HG03378 (cell line): ENCODE data around the gene STON2.
A peak's percentile ranks its signal among the peaks of the same experiment; 100 is the strongest.
"Not testable (repeated sequence)": the region's sequence is repeated elsewhere in the genome, so short reads cannot be mapped to it uniquely, and the experiment has no call there.

Experiments
- ATAC-seq: cut with Tn5 transposase; IDR thresholded peaks from one replicate; pipeline ENCODE4 v1.9.1; 2021; ENCODE audit warnings: mild to moderate bottlenecking, moderate library complexity; ENCODE audit not compliant: unreplicated experiment

The STON2 gene

DNA sequence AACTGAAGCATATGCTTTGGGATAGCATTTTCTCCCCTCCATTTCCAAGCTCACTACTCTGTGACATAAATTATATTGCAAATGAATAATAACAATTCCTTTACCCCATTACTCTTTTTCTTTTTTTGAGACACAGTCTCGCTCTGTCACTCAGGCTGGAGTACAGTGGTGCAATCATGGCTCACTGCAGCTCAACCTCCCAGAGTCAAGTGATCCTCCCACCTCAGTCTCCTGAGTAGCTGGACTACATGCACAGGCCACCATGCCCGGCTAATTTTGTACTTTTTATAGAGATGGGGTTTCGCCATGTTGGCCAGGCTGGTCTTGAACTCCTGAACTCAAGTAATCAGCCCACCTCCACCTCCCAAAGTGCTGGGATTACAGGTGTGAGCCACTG, 130.1 kb downstream of the STON2 start:
- ATAC-seq: no peak

DNA sequence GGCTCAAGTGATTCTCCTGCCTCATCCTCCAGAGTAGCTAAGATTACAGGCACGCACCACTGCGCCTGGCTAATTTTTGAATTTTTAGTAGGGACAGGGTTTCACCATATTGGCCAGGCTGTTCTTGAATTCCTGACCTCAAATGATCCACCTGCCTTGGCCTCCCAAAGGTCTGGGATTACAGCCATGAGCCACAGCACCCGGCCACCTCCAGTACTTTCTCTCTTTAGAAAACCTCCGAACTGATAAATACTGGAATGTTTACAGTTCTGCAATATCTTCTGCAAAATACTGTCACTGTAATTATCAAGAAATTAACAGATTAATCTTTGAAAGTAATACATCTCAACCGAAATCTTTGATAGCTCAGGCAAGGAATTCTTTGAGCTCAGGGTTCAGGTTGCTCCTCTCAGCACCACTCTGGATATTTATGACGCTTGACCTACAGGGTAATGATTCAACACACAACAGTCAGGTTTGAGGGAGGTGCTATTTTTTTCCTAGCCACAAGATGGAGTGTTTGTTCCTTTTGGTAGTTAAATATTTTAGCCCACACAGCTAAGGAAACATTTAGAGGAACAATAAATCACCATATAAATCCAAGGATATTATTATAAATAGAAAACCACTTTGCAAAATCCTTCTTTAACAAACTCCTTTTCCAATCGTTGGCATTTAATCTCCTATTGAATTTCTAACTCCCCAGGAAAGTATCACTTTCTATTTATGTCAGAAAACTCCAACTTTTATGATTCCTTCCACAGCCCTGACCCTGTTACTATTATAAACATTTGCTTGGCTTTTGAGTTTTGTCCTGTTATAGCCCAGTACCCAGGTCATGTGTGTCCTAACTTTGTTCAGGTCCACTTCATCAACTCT, 130.8 kb downstream of the STON2 start:
- peak; percentile 83 for ATAC-seq

- ATAC-seq: no peak
These were observed 132.1 kb downstream of the STON2 start for GRCh38 chr14:81268016-81268416.

GRCh38 chr14:81265636-81266169, 134.4 kb downstream of the STON2 start:
- ATAC-seq: no peak

GRCh38 chr14:81264671-81265070, 135.5 kb downstream of the STON2 start:
- ATAC-seq: no peak

DNA sequence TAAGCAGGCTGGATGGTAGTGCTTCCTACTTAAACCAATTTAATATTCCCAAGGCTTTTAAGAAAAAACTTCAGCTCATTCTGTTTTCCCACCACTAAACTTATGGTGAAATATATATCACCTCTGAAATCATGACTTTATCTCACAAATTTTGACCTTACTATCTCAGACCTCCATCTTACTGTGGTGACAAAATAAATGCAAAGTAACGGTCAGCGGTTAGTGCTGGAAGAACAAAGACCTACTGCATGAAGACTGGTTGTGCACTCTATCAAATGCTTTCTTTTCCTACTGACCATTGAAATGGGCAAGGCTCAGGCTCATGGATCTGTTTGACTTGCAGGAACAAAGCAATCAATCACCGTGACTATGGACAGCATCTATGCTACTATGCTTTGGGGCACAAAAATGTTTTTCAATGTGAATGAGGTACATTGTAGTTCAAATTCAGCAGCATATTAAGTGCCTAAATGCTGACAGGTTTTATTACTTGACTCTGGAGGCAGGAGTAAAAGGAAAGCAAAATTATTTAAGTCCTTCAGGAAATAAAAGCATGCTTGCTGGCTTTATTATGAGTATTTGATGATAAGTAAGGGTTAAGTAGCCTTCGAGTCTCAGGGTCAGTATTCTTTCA, 136.2 kb downstream of the STON2 start:
- ATAC-seq: no peak

DNA sequence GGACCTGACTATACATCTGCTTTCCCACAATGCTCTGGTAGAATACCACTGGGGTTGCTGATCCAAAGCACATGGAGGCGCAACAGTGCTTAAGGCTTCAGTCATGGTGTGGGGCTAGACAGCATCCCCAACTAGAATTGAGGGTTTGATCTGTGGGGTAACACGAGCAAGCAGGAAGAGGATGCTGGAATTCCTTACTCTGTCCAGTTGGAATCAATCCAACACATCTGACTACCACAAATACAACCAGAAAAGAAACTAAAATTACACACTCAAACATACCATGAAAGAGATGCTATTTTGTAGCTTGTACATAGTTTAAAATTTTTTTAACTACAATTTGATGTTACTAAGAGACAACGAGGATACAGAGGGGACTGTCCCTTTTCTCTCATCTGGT, 138.9 kb downstream of the STON2 start:
- no peak for ATAC-seq

DNA sequence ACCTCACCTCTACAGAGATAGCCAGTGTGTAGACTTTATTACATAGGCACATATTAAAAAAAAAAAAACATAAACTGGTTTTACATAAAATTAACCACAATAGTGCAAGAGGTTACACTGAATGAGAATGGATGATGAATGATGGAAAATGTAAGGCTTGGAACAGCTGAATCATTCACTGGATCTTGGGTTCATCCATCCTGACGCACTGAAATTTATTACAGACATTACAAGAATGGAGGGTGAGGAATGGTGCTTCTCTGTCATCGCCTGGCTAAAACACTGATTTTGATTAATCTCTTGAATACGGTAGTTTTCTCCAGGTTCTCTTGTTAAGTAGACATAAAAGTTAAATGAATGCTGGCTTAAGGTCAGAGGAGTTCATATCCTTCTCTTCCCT, 139.4 kb downstream of the STON2 start:
- no peak for ATAC-seq

- peak; percentile 75 for ATAC-seq
These were observed 143.7 kb downstream of the STON2 start for GRCh38 chr14:81256289-81256960.

DNA sequence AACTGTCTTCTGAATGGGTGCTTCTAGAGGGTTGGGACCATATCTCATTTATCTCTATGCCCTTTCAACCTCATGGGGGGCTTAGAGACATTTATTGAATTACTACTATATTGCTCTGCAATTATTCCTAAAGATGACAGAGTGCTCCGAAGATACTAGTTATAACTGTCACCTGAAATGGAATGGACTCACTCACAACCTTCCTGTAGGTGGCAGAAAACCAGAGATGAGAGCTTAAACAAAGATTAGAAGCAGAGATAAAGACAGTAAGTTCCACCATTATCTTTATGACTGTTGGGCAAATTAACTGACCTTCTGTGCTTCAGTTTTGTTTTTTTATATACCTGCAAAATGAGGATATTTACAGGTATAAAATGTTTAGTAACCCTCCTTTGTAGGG, 147.8 kb downstream of the STON2 start:
- no peak for ATAC-seq

DNA sequence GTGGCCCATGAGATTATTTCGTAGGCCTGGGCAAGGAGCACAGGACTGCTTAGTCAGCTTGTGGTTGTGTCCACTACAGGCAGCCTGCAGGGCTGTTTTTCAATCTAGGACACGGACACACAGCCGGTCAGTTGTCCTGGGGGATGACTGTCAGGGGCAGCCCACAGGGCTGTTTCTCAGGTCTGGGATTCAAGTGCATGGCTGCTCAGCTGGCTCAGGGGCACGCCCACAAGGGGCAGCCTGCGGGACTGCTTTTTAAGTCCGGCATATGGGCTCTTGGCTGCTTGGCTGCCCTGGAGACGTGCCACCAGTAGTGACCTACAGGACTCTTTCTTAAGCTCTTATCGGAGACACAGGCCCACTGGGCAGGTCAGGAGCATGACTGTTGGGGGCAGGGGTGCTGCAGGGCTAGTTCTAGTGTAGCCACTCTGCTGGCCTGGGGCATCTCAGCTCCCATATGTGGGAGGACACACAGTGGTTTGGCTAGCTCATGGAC, 152.8 kb downstream of the STON2 start:
- no peak for ATAC-seq

DNA sequence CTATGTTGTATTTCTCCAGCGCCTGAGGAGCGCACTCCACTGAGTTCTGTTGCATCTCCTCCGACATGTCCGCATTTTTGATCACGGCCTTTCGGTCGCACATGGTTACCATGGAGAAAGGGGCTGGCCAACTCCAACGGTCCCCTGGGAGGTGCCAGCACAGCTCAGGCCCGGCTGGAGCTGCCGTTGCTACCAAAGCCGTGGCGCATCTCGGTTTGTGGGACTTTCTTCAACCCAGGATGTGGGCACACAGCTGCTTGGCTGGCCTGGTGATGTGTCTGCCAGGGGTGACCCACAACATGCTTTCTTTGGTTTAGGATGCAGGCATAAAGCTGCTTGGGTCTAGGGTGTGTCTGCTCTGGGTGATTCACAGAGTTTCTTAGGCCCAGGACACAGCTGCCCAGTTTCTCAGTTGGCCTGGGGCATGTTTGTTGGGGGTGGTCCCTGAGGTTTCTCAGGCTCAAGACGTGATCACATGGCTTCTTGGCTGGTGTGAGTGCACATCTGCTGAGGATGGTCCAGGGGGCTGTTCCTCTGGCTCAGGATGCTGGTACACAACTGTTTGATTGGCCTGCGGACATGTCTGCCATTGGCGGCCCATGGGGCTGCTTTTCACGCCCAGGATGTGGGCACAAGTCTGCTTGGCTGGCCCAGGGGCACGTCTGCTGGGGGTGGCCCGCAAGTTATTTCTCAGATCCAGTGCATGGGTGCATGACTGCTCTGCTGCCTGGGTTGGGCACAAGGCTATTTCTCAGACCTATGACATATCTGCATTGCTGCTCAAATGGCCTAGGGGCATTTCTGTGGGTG, 153.5 kb downstream of the STON2 start:
- no peak for ATAC-seq

GRCh38 chr14:81245771-81246170, 154.4 kb downstream of the STON2 start:
- ATAC-seq: no peak

DNA sequence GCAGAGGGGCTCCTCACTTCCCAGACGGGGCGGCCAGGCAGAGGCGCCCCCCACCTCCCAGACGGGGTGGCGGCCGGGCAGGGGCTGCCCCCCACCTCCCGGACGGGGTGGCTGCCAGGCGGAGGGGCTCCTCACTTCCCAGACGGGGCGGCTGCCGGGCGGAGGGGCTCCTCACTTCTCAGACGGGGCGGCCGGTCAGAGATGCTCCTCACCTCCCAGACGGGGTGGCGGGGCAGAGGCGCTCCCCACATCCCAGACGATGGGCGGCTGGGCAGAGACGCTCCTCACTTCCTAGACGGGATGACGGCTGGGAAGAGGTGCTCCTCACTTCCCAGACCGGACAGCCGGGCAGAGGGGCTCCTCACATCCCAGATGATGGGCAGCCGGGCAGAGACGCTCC, 155.7 kb downstream of the STON2 start:
- not testable (repeated sequence) for ATAC-seq

DNA sequence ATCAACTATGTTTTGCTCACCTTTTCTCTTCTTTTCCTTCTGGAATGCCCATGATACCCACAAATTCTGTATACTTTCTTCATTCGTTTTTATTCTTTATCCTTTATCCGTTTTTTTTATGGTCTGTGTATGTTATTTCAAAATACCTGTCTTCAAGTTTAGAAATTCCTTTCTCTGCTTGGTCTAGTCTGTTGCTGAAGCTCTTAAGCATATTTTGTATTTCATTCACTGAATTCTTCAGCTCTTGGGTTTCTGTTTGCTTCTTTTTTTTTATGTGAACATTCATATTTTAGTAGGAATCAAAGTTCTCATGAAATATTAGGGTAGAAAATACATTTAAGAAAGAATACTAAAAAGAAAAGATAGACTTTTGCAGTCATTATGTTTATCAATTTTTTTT, 156.6 kb downstream of the STON2 start:
- no peak for ATAC-seq

DNA sequence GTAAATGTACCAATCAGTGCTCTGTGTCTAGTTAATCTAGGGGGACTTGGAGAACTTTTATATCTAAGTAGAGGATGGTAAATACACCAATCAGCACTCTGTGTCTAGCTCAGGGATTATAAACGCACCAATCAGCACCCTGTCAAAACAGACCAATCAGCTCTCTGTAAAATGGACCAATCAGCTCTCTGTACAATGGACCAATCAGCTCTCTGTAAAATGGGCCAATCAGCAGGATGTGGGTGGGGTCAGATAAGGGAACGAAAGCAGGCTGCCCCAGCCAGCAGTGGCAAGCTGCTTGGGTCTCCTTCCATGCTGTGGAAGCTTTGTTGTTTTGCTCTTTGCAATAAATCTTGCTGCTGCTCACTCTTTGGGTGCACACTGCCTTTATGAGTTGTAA, 163.3 kb downstream of the STON2 start:
- not testable (repeated sequence) for ATAC-seq

- ATAC-seq: no peak
These were observed 164.0 kb downstream of the STON2 start for GRCh38 chr14:81236138-81236537.

- ATAC-seq: peak; percentile 68
These were observed 165.0 kb downstream of the STON2 start for GRCh38 chr14:81235096-81235495.

GRCh38 chr14:81234278-81234677, 165.8 kb downstream of the STON2 start:
- no peak for ATAC-seq

GRCh38 chr14:81233615-81234014, 166.5 kb downstream of the STON2 start:
- no peak for ATAC-seq

- no peak for ATAC-seq
These were observed 168.6 kb downstream of the STON2 start for GRCh38 chr14:81231540-81231939.
